GM13976 (cell line): ENCODE measurements around the gene PSMA8.

ENCODE experiments used
- DNase-seq: peaks from one replicate; pipeline ENCODE4 v3.0.0; 2012; ENCODE audit warnings: low spot score
- in situ Hi-C: fragments of 300-500 bp; cut with MboI; formaldehyde crosslinking; loops from one replicate; pipeline ENCODE4 v1.12.0; 2022; ENCODE audit warnings: low sequenced_read_pairs, mixed read lengths, inconsistent platforms; ENCODE audit not compliant: unreplicated experiment
- TF ChIP-seq, protein P1 (sequence below): IDR thresholded peaks from 2 replicates; pipeline ENCODE4 v1.5.1; 2012; ENCODE audit warnings: borderline replicate concordance, mild to moderate bottlenecking; ENCODE audit not compliant: insufficient read depth; ENCODE audit errors: extremely low read depth, missing control alignments, control extremely low read depth

Gene PSMA8

DNA sequence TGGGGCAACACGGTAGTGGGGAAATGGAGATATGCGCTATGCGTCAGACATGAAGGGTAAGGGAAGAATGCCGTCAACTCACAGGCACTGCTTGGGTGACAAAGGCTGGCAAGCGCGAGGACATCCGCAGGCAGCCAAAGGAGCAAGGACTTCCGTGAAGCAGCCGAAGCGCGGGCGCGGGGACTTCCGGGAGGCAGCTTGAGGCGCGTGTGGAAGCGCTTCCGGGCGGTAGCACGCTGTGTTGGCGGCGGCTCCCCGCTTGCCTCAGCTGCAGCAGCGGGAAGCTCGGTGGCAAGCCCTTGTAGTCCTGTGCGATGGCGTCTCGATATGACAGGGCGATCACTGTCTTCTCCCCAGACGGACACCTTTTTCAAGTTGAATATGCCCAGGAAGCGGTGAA is at the start of gene PSMA8:
Gene PSMA8, plus strand, starts transcription at position 218 of the 400 bp plus-strand sequence. Its CDS starts 97 bp downstream, at position 315.
- peak; percentile 40 for DNase-seq
- in situ Hi-C loops = no loop called here

DNA sequence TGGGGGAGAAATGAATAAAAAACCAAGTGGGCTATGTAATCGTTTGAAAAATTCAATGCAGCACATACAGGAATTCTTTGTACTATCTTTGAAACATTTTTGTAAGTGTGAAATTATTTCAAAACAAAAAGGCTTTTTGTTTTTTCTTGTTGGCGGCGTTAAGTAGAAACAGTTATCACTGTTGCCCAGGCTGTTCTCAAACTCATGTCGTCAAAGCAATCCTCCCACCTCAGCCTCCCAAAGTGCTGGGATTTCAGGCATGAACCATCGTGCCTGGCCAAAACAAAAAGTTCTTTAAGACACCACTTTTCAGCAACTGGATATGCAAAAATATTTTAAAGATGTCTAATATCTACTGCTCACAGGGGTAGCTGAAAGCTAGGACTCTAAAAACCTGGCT is 48.6 kb upstream of the PSMA8 start:
- in situ Hi-C loops = no loop called here
- DNase-seq = no peak
- TF ChIP-seq, protein P1, sequence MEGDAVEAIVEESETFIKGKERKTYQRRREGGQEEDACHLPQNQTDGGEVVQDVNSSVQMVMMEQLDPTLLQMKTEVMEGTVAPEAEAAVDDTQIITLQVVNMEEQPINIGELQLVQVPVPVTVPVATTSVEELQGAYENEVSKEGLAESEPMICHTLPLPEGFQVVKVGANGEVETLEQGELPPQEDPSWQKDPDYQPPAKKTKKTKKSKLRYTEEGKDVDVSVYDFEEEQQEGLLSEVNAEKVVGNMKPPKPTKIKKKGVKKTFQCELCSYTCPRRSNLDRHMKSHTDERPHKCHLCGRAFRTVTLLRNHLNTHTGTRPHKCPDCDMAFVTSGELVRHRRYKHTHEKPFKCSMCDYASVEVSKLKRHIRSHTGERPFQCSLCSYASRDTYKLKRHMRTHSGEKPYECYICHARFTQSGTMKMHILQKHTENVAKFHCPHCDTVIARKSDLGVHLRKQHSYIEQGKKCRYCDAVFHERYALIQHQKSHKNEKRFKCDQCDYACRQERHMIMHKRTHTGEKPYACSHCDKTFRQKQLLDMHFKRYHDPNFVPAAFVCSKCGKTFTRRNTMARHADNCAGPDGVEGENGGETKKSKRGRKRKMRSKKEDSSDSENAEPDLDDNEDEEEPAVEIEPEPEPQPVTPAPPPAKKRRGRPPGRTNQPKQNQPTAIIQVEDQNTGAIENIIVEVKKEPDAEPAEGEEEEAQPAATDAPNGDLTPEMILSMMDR = no peak

More for the DNA sequence above, at the start of gene PSMA8:
- TF ChIP-seq, protein P1 = no peak

DNA sequence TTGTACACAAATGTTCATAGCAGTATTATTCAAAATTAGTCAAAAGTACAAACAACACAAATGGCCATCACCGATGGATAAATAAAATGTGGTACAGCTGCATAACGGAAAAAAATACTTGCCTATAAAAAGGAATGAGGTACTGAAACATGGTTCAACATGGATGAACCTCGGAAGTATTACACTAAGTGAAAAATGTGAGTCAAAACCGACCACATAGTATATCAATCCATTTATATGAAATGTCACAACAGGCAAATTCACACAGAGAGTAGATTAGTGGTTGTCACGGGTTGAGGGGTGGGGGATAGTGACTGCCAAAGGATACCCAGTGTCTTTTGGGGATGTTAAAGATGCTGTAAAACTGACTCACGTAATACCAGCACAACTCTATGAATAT is 46.7 kb upstream of the PSMA8 start:
- in situ Hi-C loops = no loop called here
- TF ChIP-seq, protein P1 = no peak

DNA sequence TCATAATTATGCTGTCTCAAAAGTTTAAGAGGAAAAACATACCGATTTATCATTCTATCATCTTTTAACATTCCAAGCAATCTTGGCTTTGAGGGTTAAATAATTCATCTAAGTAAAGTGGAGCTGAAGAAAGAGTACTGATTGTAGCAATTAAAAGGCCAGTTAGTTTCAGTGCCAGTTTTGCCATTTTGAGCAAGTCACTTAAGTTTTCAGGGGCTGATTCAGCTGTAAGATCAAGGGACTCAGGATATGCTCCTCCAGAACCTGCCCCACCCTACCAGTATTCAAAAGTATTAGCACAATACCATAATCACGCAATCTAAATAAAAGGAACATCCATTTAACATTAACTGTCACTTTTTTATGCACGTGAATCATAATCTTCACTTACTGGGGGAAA is 45.2 kb upstream of the PSMA8 start:
- TF ChIP-seq, protein P1 = no peak
- DNase-seq = no peak
- in situ Hi-C loops = no loop called here

More for the DNA sequence above, 46.7 kb upstream of the PSMA8 start:
- no peak for DNase-seq

DNA sequence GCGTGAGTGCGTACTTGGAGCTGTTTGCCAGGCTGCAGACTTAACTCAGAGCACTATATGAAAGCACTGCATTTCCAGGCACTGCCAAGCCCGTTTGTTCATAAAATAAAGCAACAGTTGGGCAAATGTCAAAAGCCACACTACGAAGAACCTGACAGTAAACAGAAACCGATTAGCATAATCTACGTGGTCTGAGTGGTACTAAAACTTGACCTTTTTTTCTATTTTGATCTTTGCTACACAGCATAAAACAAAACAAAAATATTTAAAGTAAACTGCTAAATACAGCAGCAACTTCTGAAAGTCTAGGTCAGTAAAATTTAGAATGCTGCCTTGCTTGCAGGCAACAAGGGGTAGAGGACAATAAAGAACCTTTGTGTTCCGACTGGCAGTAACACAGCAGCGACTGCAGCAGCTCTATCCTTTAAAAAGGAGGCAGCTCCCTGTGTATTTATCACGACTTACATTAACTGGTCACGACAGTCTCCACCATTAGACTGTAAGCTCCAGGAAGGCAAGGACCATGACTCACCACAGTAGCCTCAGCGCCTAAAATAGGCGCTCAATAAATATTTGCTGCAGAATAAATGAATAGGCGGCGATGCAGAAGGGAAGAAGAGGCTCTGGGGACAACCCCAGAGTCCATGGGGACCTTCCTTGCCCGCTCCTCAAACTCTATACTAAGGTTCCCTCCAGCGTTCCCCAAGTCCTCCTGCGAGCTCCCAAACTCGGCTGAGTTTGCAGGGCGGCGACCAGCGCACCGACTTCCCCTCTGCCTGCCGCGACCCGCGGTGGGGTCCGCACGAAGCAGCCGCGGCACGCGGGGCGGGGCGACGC is 44.2 kb upstream of the PSMA8 start:
- no peak for DNase-seq
- in situ Hi-C loops = no loop called here
- TF ChIP-seq, protein P1 = no peak

DNA sequence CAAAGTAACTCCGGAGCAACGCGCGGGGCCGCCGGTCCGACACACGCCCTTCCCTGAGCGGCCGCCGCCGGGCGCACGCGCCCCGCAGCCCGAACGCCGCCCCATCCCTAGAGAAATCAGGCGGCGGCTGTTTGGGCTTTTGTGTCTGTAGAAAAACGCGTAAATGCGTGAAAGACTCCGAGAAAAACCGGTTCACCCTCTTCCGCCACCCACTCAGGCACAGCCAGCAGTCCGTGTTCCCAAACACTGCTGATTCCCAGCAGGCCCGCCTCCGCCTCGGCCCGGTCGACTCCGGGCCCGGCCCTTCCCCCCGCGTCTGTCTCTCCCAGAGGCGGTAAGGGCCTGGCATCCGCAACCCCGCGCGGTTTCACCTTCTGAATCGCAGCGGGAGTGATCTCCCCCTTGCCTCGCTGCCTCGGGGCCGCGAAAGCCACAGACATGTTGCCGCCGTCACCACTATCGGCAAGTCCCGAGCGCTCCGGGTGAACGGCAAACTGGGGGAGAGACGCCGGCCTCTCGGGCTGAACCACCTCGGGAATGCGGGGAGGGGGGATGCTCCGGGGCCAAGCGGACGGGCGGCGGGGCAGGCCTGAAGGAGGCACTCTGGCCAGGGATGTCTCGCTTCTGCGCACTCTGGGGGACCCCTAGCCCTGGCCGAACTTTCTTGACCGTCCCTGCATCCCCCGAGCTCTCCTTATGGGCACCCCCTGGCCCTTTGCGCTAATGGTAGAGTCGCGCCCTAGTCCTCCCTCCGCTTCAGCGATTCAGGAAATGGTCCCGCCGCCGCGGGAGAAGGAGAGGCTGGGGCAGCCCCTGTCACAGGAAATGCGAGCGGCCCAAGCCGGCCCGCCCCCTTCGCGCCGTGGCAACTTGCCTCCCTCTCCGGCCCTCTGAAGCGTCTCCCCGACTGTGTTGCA is 43.3 kb upstream of the PSMA8 start, which contains the start of gene SS18:
Gene SS18, minus strand, starts transcription at position 484 of the 917 bp plus-strand sequence. Its CDS starts 44 bp downstream, at position 440.
- in situ Hi-C loops = no loop called here
- peak; percentile 94 for DNase-seq

More for the DNA sequence above, 43.3 kb upstream of the PSMA8 start, which contains the start of gene SS18:
- TF ChIP-seq, protein P1 = no peak
